H9 (cell line): ENCODE measurements around the gene CRY1. TPM values are rescaled to one million over a fixed set of nuclear protein-coding genes. Genes with fewer than 3 reads are reported as not detected.

Source experiments
- DNase-seq: peaks from one replicate; pipeline ENCODE4 v3.0.0-alpha.2; 2017
- H2AFZ ChIP-seq: one replicate; pipeline ENCODE4 v1.6.1; 2013; ENCODE audit warnings: mild to moderate bottlenecking, low read length, control low read depth, moderate library complexity
- H2AK5ac ChIP-seq: 2 replicates; pipeline ENCODE4 v1.6.1; 2013; ENCODE audit warnings: low read length, control low read depth, mixed read lengths; ENCODE audit not compliant: insufficient read length
- H2BK120ac ChIP-seq: one replicate; pipeline ENCODE4 v1.6.1; 2013; ENCODE audit warnings: low read depth, mild to moderate bottlenecking, low read length, control low read depth, inconsistent platforms; ENCODE audit not compliant: poor library complexity, severe bottlenecking
- H2BK12ac ChIP-seq: 2 replicates; pipeline ENCODE4 v1.6.1; 2013; ENCODE audit warnings: low read length, control low read depth, mixed read lengths, low read depth; ENCODE audit not compliant: insufficient read length
- H2BK15ac ChIP-seq: 2 replicates; pipeline ENCODE4 v1.6.1; 2013; ENCODE audit warnings: low read depth, low read length, control low read depth
- H2BK20ac ChIP-seq: one replicate; pipeline ENCODE4 v1.6.1; 2013; ENCODE audit warnings: low read depth, mild to moderate bottlenecking, low read length, control low read depth, inconsistent platforms; ENCODE audit not compliant: poor library complexity, severe bottlenecking
- H2BK5ac ChIP-seq: 2 replicates; pipeline ENCODE4 v1.6.1; 2013; ENCODE audit warnings: low read length, control low read depth, mixed read lengths; ENCODE audit not compliant: insufficient read length
- H3K14ac ChIP-seq: 2 replicates; pipeline ENCODE4 v1.6.1; 2013; ENCODE audit warnings: low read length, control low read depth; ENCODE audit not compliant: insufficient read depth
- H3K18ac ChIP-seq: 2 replicates; pipeline ENCODE4 v1.6.1; 2013; ENCODE audit warnings: low read depth, mild to moderate bottlenecking, mixed read lengths, low read length, control low read depth; ENCODE audit not compliant: insufficient read length
- H3K23ac ChIP-seq: 2 replicates; pipeline ENCODE4 v1.6.1; 2013; ENCODE audit warnings: low read length, control low read depth, mixed read lengths, low read depth; ENCODE audit not compliant: insufficient read length
- H3K23me2 ChIP-seq: 2 replicates; pipeline ENCODE4 v1.6.1; 2013; ENCODE audit warnings: low read depth, mild to moderate bottlenecking, mixed read lengths, low read length, control low read depth; ENCODE audit not compliant: insufficient read length, poor library complexity, severe bottlenecking
- H3K27ac ChIP-seq: 2 replicates; pipeline ENCODE4 v1.5.1; 2013; ENCODE audit warnings: low read length, control low read depth, mixed read lengths, low read depth; ENCODE audit not compliant: insufficient read length
- H3K27me3 ChIP-seq: 2 replicates; pipeline ENCODE4 v1.6.1; 2013; ENCODE audit warnings: low read length, control low read depth, inconsistent platforms; ENCODE audit not compliant: insufficient read depth
- H3K4ac ChIP-seq: 2 replicates; pipeline ENCODE4 v1.6.1; 2013; ENCODE audit warnings: low read depth, mild to moderate bottlenecking, control low read depth, inconsistent platforms, low read length, moderate library complexity
- H3K4me1 ChIP-seq: 2 replicates; pipeline ENCODE4 v1.6.1; 2013; ENCODE audit warnings: low read length, control low read depth, inconsistent platforms; ENCODE audit not compliant: insufficient read depth
- H3K4me2 ChIP-seq: 2 replicates; pipeline ENCODE4 v1.6.1; 2013; ENCODE audit warnings: low read length, control low read depth, mixed read lengths; ENCODE audit not compliant: insufficient read length, insufficient read depth
- H3K56ac ChIP-seq: 2 replicates; pipeline ENCODE4 v1.6.1; 2013; ENCODE audit warnings: low read depth, mild to moderate bottlenecking, mixed read lengths, low read length, control low read depth; ENCODE audit not compliant: insufficient read length
- H3K79me1 ChIP-seq: 2 replicates; pipeline ENCODE4 v1.6.1; 2013; ENCODE audit warnings: low read depth, mild to moderate bottlenecking, moderate library complexity, low read length, control low read depth, inconsistent platforms; ENCODE audit not compliant: insufficient read depth, poor library complexity, severe bottlenecking
- H3K79me2 ChIP-seq: 2 replicates; pipeline ENCODE4 v1.6.1; 2013; ENCODE audit warnings: low read length, control low read depth, inconsistent platforms; ENCODE audit not compliant: insufficient read depth
- H3K9ac ChIP-seq: 2 replicates; pipeline ENCODE4 v1.6.1; 2013; ENCODE audit warnings: low read length, control low read depth, mixed read lengths; ENCODE audit not compliant: insufficient read length; ENCODE audit errors: extremely low read depth
- H3K9me3 ChIP-seq: one replicate; pipeline ENCODE4 v1.6.1; 2013; ENCODE audit warnings: low read depth, low read length, inconsistent platforms; ENCODE audit not compliant: control insufficient read depth
- H3T11ph ChIP-seq: one replicate; pipeline ENCODE4 v1.6.1; 2013; ENCODE audit warnings: mild to moderate bottlenecking, low read length, control low read depth, inconsistent platforms
- H4K20me1 ChIP-seq: one replicate; pipeline ENCODE4 v1.6.1; 2013; ENCODE audit not compliant: control insufficient read depth, insufficient read length, insufficient read depth
- H4K5ac ChIP-seq: 2 replicates; pipeline ENCODE4 v1.6.1; 2013; ENCODE audit warnings: low read depth, mild to moderate bottlenecking, mixed read lengths, low read length, control low read depth; ENCODE audit not compliant: insufficient read length
- H4K8ac ChIP-seq: replicated peaks from 2 replicates; pipeline ENCODE4 v1.6.1; 2013; ENCODE audit warnings: low read length, control low read depth, mixed read lengths, low read depth; ENCODE audit not compliant: insufficient read length
- H4K91ac ChIP-seq: 2 replicates; pipeline ENCODE4 v1.6.1; 2013; ENCODE audit warnings: low read depth, mild to moderate bottlenecking, moderate library complexity, mixed read lengths, low read length, control low read depth; ENCODE audit not compliant: insufficient read length
- H3K27ac Mint-ChIP-seq, 3 experiments: 2 replicates in 2 of 3; 3 replicates in 1 of 3; pipeline ENCODE4 v1.8.0; 2020 to 2021; ENCODE audit warnings: mixed read lengths in 3 of 3, mild to moderate bottlenecking in 1 of 3, moderate library complexity in 1 of 3
- H3K27me3 Mint-ChIP-seq: 2 replicates; pipeline ENCODE4 v1.8.0; 2021; ENCODE audit warnings: low read depth, mild to moderate bottlenecking, moderate library complexity, mixed read lengths
- H3K36me3 Mint-ChIP-seq, 3 experiments: 2 replicates in 2 of 3; 3 replicates in 1 of 3; pipeline ENCODE4 v1.8.0; 2020 to 2021; ENCODE audit warnings: low read depth in 3 of 3, mixed read lengths in 3 of 3; ENCODE audit not compliant: insufficient read depth in 1 of 3
- H3K4me1 Mint-ChIP-seq, 2 experiments: 2 replicates each; pipeline ENCODE4 v1.8.0; 2020; ENCODE audit warnings: mixed read lengths in 2 of 2
- H3K4me3 Mint-ChIP-seq, 2 experiments: 2 replicates in 1 of 2; 3 replicates in 1 of 2; pipeline ENCODE4 v1.8.0; 2020 to 2021; ENCODE audit warnings: mild to moderate bottlenecking in 2 of 2, mixed read lengths in 2 of 2, moderate library complexity in 1 of 2
- H3K9me3 Mint-ChIP-seq, 2 experiments: 2 replicates in 1 of 2; 3 replicates in 1 of 2; pipeline ENCODE4 v1.8.0; 2020; ENCODE audit warnings: mild to moderate bottlenecking in 2 of 2, mixed read lengths in 2 of 2, moderate library complexity in 1 of 2
- CTCF ChIP-seq: fragments of 200-600 bp; sonication (generic); conservative IDR thresholded peaks from 3 replicates; pipeline ENCODE4 v1.8.0; 2021; ENCODE audit warnings: antibody characterized with exemption, mild to moderate bottlenecking
- WGBS: extraction: QIAGEN DNeasy Blood & Tissue Kit; methylation state at CpG from one replicate; pipeline ENCODE4 v1.1.7; 2013; ENCODE audit warnings: missing lambda C conversion rate, low lambda C conversion rate, mixed read lengths; ENCODE audit not compliant: insufficient read length; ENCODE audit errors: extremely low coverage; 5-methylcytosine and 5-hydroxymethylcytosine counted together
- total RNA-seq: library from RNA; stranded (reverse); gene quantifications from 2 replicates; pipeline ENCODE4 v1.2.1, GENCODE V29; 2021

Gene CRY1
- total RNA-seq, 1 experiment from 2014 or later, result 23.5 TPM

GRCh38 chr12:107105410-107105703 is 12.0 kb upstream of the CRY1 start:
- no peak overlapping the region for H2BK120ac ChIP-seq
- H3K4me2 ChIP-seq, result no peak overlapping the region
- no peak overlapping the region for H2AK5ac ChIP-seq
- H2BK15ac ChIP-seq, result no peak overlapping the region
- no peaks in the 10 kb centered on the region for H3K9me3 Mint-ChIP-seq
- no peak overlapping the region for H4K5ac ChIP-seq
- no peaks in the 10 kb centered on the region for H3K9me3 ChIP-seq
- no CpG with 5 or more reads among the region's 1 CpG for WGBS
- H3K27me3 Mint-ChIP-seq, result no peaks in the 10 kb centered on the region; the same call in 1 of the 2 replicates
- no peak overlapping the region for H3K27ac ChIP-seq
- H3K4me1 Mint-ChIP-seq, result peaks cover 11 to 12% of the 10 kb centered on the region in 2 experiments
- no peak overlapping the region for H3K14ac ChIP-seq
- H3K56ac ChIP-seq, result no peak overlapping the region
- no peak overlapping the region for H2BK12ac ChIP-seq
- no peak overlapping the region for H3K9ac ChIP-seq
- H2AFZ ChIP-seq, result no peak overlapping the region
- H3K79me2 ChIP-seq, result no peaks in the 10 kb centered on the region
- no peak overlapping the region for H4K91ac ChIP-seq
- H3K4ac ChIP-seq, result no peak overlapping the region
- no peak for TF ChIP-seq CTCF
- no peak overlapping the region for H2BK5ac ChIP-seq
- H3K23me2 ChIP-seq, result no peaks in the 10 kb centered on the region
- H3K18ac ChIP-seq, result no peak overlapping the region
- H3K23ac ChIP-seq, result no peak overlapping the region
- H3K27ac Mint-ChIP-seq, result no peak overlapping the region; a peak in 1 of 7 replicates
- H3K79me1 ChIP-seq, result no peaks in the 10 kb centered on the region
- no peak overlapping the region for H2BK20ac ChIP-seq
- 0 out of 2 replicates have a peak, but pooled peaks cover 2% of the 10 kb centered on the region for H3K4me1 ChIP-seq
- H3K27me3 ChIP-seq, result no peaks in the 10 kb centered on the region
- H4K20me1 ChIP-seq, result no peaks in the 10 kb centered on the region
- no peak overlapping the region for H3K4me3 Mint-ChIP-seq
- no peak overlapping the region for H3T11ph ChIP-seq
- H4K8ac ChIP-seq, result no peak overlapping the region
- DNase-seq, result no peak
- H3K36me3 Mint-ChIP-seq, result no peaks in the 10 kb centered on the region
